Transverse colon (tissue), 4 donors: ENCODE results near the gene ZNF729.

Source experiments
- EP300 ChIP-seq: sonication (generic); formaldehyde crosslinking; IDR thresholded peaks from one replicate; pipeline ENCODE4 v1.6.1; 2017; ENCODE audit warnings: antibody characterized with exemption, low read depth
- POLR2A ChIP-seq: fragments of 450-650 bp; IDR thresholded peaks from one replicate; pipeline ENCODE4 v1.6.1; 2016; ENCODE audit warnings: antibody characterized with exemption, mild to moderate bottlenecking, moderate library complexity
- POLR2AphosphoS5 ChIP-seq, 3 donors: sonication (generic); formaldehyde crosslinking; IDR thresholded peaks; one replicate each; pipeline ENCODE4 v1.6.1; 2016; ENCODE audit warnings: antibody characterized with exemption in 3 of 3
- TF ChIP-seq, protein P1 (sequence below), 5 experiments: fragments of 200-600 bp in 3 of 5; fragments of 450-650 bp in 2 of 5; sonication (generic) in 3 of 5; IDR thresholded peaks; 1 replicate in 2 of 5; 2 replicates in 3 of 5; pipeline ENCODE4 v1.5.1; 2016 to 2017; ENCODE audit warnings: antibody characterized with exemption in 5 of 5, inconsistent platforms in 3 of 5, mild to moderate bottlenecking in 2 of 5, moderate library complexity in 1 of 5

- TF ChIP-seq POLR2A, result no peak
- TF ChIP-seq, protein P1, sequence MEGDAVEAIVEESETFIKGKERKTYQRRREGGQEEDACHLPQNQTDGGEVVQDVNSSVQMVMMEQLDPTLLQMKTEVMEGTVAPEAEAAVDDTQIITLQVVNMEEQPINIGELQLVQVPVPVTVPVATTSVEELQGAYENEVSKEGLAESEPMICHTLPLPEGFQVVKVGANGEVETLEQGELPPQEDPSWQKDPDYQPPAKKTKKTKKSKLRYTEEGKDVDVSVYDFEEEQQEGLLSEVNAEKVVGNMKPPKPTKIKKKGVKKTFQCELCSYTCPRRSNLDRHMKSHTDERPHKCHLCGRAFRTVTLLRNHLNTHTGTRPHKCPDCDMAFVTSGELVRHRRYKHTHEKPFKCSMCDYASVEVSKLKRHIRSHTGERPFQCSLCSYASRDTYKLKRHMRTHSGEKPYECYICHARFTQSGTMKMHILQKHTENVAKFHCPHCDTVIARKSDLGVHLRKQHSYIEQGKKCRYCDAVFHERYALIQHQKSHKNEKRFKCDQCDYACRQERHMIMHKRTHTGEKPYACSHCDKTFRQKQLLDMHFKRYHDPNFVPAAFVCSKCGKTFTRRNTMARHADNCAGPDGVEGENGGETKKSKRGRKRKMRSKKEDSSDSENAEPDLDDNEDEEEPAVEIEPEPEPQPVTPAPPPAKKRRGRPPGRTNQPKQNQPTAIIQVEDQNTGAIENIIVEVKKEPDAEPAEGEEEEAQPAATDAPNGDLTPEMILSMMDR (IDR thresholded peaks at IDR 0.05), result no peak
- no peak for TF ChIP-seq EP300
- TF ChIP-seq POLR2AphosphoS5 (IDR thresholded peaks at IDR 0.05), result no peak
These were observed 41.1 kb downstream of the ZNF729 start for GRCh38 chr19:22327321-22327720.
